Mammary epithelial cell (primary cell): ENCODE data around the gene SEMA4C.

Experiments used
- EZH2 ChIP-seq: IDR thresholded peaks from 2 replicates; pipeline ENCODE4 v1.6.1; 2012; ENCODE audit warnings: low read length, inconsistent platforms, borderline replicate concordance
- TF ChIP-seq, protein P1 (sequence below), 2 donors: IDR thresholded peaks in 1 of 2; conservative IDR thresholded peaks in 1 of 2; 2 replicates each; pipeline ENCODE4 v1.5.1; 2011 to 2012; ENCODE audit warnings: inconsistent platforms in 2 of 2, low read length in 2 of 2, mild to moderate bottlenecking in 2 of 2, control low read depth in 1 of 2, low read depth in 1 of 2; ENCODE audit not compliant: insufficient read depth in 1 of 2; ENCODE audit errors: extremely low read depth in 1 of 2

DNA sequence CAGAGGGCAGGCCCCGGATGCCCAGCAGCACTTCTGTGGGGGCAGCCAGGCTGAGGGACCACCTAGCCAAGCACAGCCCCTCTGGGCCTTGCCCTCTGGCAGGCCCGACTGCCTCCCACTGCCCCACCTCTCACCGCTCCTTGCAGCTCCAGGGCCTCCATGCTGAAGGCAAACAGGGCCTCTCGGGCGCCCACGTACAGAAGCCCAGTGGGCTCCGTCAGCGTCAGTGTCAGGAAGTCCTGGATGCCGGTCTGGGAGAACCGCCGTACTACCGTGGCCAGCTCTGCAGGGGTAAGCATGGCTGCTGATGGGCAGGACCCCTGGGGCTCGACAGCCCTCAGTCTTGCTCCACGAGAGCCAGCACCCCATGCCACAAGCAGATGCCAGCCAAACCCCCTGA lies 3.7 kb downstream of the SEMA4C start:
- TF ChIP-seq, protein P1, sequence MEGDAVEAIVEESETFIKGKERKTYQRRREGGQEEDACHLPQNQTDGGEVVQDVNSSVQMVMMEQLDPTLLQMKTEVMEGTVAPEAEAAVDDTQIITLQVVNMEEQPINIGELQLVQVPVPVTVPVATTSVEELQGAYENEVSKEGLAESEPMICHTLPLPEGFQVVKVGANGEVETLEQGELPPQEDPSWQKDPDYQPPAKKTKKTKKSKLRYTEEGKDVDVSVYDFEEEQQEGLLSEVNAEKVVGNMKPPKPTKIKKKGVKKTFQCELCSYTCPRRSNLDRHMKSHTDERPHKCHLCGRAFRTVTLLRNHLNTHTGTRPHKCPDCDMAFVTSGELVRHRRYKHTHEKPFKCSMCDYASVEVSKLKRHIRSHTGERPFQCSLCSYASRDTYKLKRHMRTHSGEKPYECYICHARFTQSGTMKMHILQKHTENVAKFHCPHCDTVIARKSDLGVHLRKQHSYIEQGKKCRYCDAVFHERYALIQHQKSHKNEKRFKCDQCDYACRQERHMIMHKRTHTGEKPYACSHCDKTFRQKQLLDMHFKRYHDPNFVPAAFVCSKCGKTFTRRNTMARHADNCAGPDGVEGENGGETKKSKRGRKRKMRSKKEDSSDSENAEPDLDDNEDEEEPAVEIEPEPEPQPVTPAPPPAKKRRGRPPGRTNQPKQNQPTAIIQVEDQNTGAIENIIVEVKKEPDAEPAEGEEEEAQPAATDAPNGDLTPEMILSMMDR (conservative IDR thresholded peaks at IDR 0.05 in 1 of 2, IDR thresholded peaks at IDR 0.05 in 1 of 2; ENCODE audit: extremely low read depth in 1 of 2, insufficient read depth in 1 of 2, low read depth in 1 of 2, low read length in 2 of 2), result no peak
- no peak for TF ChIP-seq EZH2
